HCT116 (cell line): ENCODE data around the gene ZNF575.

Experiments used
- CEBPB ChIP-seq: IDR thresholded peaks from 2 replicates; pipeline ENCODE4 v1.6.1; 2012; ENCODE audit warnings: low read depth
- EZH2 ChIP-seq: fragments of 200-600 bp; sonication (generic); IDR thresholded peaks from 2 replicates; pipeline ENCODE4 v1.6.1; 2017; ENCODE audit warnings: antibody characterized with exemption, mixed run types
- EZH2phosphoT487 ChIP-seq: fragments of 200-600 bp; IDR thresholded peaks from 2 replicates; pipeline ENCODE4 v1.6.1; 2018; ENCODE audit warnings: antibody characterized with exemption, borderline replicate concordance
- JUND ChIP-seq: IDR thresholded peaks from 2 replicates; pipeline ENCODE4 v1.6.1; 2012
- POLR2A ChIP-seq: IDR thresholded peaks from 2 replicates; pipeline ENCODE4 v1.7.0; 2011; ENCODE audit warnings: borderline replicate concordance; ENCODE audit not compliant: insufficient read depth, insufficient read length; ENCODE audit errors: extremely low read depth
- POLR2AphosphoS5 ChIP-seq: IDR thresholded peaks from 2 replicates; pipeline ENCODE4 v1.6.1; 2011; ENCODE audit warnings: mild to moderate bottlenecking, low read depth, low read length, moderate library complexity
- SIN3A ChIP-seq: IDR thresholded peaks from 2 replicates; pipeline ENCODE4 v1.6.1; 2012; ENCODE audit warnings: low read depth
- SP1 ChIP-seq: IDR thresholded peaks from 2 replicates; pipeline ENCODE4 v1.6.1; 2012; ENCODE audit warnings: low read depth
- TF ChIP-seq, protein P1 (sequence below), 3 experiments: fragments of 200-600 bp in 1 of 3; sonication (generic) in 1 of 3; IDR thresholded peaks in 2 of 3; conservative IDR thresholded peaks in 1 of 3; 2 replicates each; pipeline ENCODE4 v1.5.1; 2012 to 2017; ENCODE audit warnings: low read depth in 2 of 3, low read length in 2 of 3, antibody characterized with exemption in 1 of 3, borderline replicate concordance in 1 of 3, control low read depth in 1 of 3, mild to moderate bottlenecking in 1 of 3, mixed read lengths in 1 of 3, mixed run types in 1 of 3, moderate library complexity in 1 of 3; ENCODE audit not compliant: insufficient read depth in 1 of 3
- TF ChIP-seq, protein P2 (sequence below): IDR thresholded peaks from 2 replicates; pipeline ENCODE4 v1.6.1; 2011; ENCODE audit warnings: mild to moderate bottlenecking, low read length, moderate library complexity; ENCODE audit not compliant: insufficient replicate concordance; ENCODE audit errors: extremely low read depth
- TF ChIP-seq, protein P3 (sequence below): IDR thresholded peaks from 2 replicates; pipeline ENCODE4 v1.6.1; 2012

DNA sequence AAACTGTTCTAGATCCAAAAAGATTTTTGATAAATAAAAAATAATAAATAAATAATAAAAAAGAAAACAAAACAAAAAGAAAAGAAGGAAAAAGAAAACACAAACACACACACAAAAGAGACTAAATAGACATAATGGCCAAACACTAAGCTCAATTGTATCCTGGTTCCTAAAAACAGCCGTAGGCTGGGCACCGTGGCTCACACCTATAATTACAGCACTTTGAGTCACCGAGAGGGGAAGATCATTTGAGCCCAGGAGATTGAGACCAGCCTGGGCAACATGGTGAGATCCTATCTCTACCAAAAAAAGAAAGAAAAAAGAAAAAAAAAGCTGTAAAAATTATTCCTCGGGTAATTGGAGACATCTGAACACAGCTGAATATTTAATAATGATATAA lies 14.9 kb upstream of the ZNF575 start:
- TF ChIP-seq, protein P1, sequence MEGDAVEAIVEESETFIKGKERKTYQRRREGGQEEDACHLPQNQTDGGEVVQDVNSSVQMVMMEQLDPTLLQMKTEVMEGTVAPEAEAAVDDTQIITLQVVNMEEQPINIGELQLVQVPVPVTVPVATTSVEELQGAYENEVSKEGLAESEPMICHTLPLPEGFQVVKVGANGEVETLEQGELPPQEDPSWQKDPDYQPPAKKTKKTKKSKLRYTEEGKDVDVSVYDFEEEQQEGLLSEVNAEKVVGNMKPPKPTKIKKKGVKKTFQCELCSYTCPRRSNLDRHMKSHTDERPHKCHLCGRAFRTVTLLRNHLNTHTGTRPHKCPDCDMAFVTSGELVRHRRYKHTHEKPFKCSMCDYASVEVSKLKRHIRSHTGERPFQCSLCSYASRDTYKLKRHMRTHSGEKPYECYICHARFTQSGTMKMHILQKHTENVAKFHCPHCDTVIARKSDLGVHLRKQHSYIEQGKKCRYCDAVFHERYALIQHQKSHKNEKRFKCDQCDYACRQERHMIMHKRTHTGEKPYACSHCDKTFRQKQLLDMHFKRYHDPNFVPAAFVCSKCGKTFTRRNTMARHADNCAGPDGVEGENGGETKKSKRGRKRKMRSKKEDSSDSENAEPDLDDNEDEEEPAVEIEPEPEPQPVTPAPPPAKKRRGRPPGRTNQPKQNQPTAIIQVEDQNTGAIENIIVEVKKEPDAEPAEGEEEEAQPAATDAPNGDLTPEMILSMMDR (IDR thresholded peaks at IDR 0.05 in 2 of 3, conservative IDR thresholded peaks at IDR 0.05 in 1 of 3; ENCODE audit: borderline replicate concordance in 1 of 3, insufficient read depth in 1 of 3, low read depth in 2 of 3, low read length in 2 of 3): no peak
- no peak for TF ChIP-seq JUND
- TF ChIP-seq CEBPB: no peak
- TF ChIP-seq EZH2: no peak
- TF ChIP-seq, protein P2, sequence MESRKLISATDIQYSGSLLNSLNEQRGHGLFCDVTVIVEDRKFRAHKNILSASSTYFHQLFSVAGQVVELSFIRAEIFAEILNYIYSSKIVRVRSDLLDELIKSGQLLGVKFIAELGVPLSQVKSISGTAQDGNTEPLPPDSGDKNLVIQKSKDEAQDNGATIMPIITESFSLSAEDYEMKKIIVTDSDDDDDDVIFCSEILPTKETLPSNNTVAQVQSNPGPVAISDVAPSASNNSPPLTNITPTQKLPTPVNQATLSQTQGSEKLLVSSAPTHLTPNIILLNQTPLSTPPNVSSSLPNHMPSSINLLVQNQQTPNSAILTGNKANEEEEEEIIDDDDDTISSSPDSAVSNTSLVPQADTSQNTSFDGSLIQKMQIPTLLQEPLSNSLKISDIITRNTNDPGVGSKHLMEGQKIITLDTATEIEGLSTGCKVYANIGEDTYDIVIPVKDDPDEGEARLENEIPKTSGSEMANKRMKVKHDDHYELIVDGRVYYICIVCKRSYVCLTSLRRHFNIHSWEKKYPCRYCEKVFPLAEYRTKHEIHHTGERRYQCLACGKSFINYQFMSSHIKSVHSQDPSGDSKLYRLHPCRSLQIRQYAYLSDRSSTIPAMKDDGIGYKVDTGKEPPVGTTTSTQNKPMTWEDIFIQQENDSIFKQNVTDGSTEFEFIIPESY: no peak
- TF ChIP-seq, protein P3, sequence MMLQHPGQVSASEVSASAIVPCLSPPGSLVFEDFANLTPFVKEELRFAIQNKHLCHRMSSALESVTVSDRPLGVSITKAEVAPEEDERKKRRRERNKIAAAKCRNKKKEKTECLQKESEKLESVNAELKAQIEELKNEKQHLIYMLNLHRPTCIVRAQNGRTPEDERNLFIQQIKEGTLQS: no peak
- TF ChIP-seq EZH2phosphoT487: no peak
- TF ChIP-seq SP1: no peak
- TF ChIP-seq POLR2A: no peak
- no peak for TF ChIP-seq POLR2AphosphoS5
- no peak for TF ChIP-seq SIN3A
